Naive B cell (primary cell): ENCODE measurements around the gene HOXD13. TPM values are rescaled to one million over a fixed set of nuclear protein-coding genes. Genes with fewer than 3 reads are reported as not detected.

ENCODE experiments used
- ATAC-seq, 2 donors: fragments of 150-1000 bp; cut with Tn5 transposase; 2 replicates each; pipeline ENCODE4 v1.10.0; 2021; ENCODE audit warnings: low read depth in 2 of 2, mild to moderate bottlenecking in 2 of 2, moderate library complexity in 2 of 2
- DNase-seq: peaks from one replicate; pipeline ENCODE4 v3.0.0; 2022
- H3K27ac Mint-ChIP-seq, 6 donors: one replicate each; pipeline ENCODE4 v1.8.0; 2020 to 2022; ENCODE audit warnings: mild to moderate bottlenecking in 6 of 6, mixed read lengths in 6 of 6, moderate library complexity in 5 of 6, inconsistent platforms in 2 of 6
- H3K27me3 Mint-ChIP-seq, 3 donors: one replicate each; pipeline ENCODE4 v1.8.0; 2021 to 2022; ENCODE audit warnings: mixed read lengths in 3 of 3, mild to moderate bottlenecking in 1 of 3
- H3K36me3 Mint-ChIP-seq, 2 donors: one replicate each; pipeline ENCODE4 v1.8.0; 2020 to 2022; ENCODE audit warnings: mixed read lengths in 2 of 2, inconsistent platforms in 1 of 2, mild to moderate bottlenecking in 1 of 2
- H3K4me1 Mint-ChIP-seq, 3 donors: one replicate each; pipeline ENCODE4 v1.8.0; 2020 to 2022; ENCODE audit warnings: mixed read lengths in 3 of 3, inconsistent platforms in 1 of 3, mild to moderate bottlenecking in 1 of 3, moderate library complexity in 1 of 3
- H3K4me3 Mint-ChIP-seq, 8 donors: one replicate each; pipeline ENCODE4 v1.8.0; 2020 to 2022; ENCODE audit warnings: mild to moderate bottlenecking in 8 of 8, mixed read lengths in 8 of 8, moderate library complexity in 8 of 8, inconsistent platforms in 2 of 8
- H3K9me3 Mint-ChIP-seq, 7 donors: one replicate each; pipeline ENCODE4 v1.8.0; 2020 to 2022; ENCODE audit warnings: mixed read lengths in 7 of 7, mild to moderate bottlenecking in 5 of 7, inconsistent platforms in 2 of 7, moderate library complexity in 1 of 7
- polyA plus RNA-seq, 6 donors: library from polyadenylated mRNA; unstranded; fragments of 300-500 nt; fragmentation: Illumina TruSeq; gene quantifications; one replicate each; pipeline ENCODE4 v1.2.3, GENCODE V29; 2021; ENCODE audit warnings: low read depth in 6 of 6

The HOXD13 gene
- polyA plus RNA-seq, 6 donors from 2014 or later = not detected

DNA sequence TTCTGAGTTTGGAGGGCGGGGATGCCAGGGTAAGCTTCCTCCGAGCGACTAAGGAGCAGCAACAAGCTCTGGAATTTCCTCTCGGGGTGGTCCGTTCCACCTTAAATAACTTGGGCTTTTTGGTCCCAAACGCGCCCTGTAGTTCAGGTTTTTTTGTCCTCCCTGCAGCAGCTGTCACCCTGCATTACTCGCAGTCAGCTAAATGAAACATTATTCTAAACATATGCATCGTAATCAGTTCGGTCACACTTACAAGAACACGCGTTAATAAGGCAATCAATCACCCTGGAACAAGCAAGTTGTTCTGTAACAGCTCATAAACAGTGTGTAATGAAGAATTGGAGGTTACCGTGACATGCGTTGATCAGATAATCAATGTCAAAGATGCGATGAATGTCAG lies 17.0 kb upstream of the HOXD13 start:
- H3K4me1 Mint-ChIP-seq = peaks cover 7 to 11% (median 8%) of the 10 kb centered on the region in 3 donors
- H3K9me3 Mint-ChIP-seq = peaks cover 5 to 36% (median 16%) of the 10 kb centered on the region in 7 donors
- peaks cover 70 to 86% (median 79%) of the 10 kb centered on the region in 3 donors for H3K27me3 Mint-ChIP-seq
- no peak for DNase-seq
- H3K4me3 Mint-ChIP-seq = no peak overlapping the region
- ATAC-seq = no peak
- H3K27ac Mint-ChIP-seq = peak overlapping the region in 1 of 6 donors; percentile 27
- peaks cover 7 to 20% of the 10 kb centered on the region in 2 donors for H3K36me3 Mint-ChIP-seq

DNA sequence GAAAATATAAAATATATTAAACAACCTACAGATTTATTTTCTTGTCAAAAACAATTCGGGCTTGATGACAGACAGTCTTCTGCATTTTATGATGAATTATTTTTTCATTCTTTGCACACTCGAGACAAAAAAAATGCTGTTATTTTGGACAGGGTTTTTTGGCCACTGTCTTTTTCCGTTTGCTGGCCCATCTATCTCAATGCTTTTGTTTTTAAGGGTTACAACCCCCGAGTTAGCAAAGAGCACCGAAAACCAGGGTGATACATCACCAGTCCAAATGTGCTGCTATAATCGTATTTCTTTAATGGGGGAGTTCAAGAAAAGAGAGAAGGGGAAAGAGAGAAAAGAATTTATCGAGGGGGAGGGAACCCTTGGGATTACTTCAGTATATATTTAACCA lies 16.5 kb upstream of the HOXD13 start:
- Mint-ChIP-seq H3K4me3 (peak overlapping the region in 1 of 8 donors; percentile 51), H3K27me3 (peaks cover 67 to 80% (median 76%) of the 10 kb centered on the region in 3 donors), H3K27ac (peak overlapping the region in 1 of 6 donors; percentile 44), H3K9me3 (peaks cover 5 to 37% (median 17%) of the 10 kb centered on the region in 7 donors), H3K36me3 (peaks cover 7 to 20% of the 10 kb centered on the region in 2 donors), H3K4me1 (peaks cover 7 to 12% (median 8%) of the 10 kb centered on the region in 3 donors)
- ATAC-seq = no peak
- no peak for DNase-seq

DNA sequence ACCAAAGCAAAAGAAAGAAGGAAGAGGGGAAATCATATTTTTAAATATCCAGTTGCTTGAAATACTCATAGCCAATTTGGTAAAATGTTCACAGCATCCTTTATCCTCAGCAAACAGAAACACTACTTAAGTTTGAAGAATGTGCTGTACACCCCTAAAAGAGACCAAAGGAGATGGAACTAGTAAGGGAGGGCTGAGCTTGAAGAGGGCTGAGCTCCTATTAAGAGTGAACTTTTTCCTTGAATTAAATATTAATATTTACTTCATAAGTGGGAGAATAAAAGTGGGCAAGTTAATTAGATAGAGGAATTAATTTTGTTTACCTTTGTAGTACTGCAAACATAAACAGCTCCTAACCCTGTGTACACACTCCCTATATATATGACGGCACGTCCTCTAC lies 15.7 kb upstream of the HOXD13 start:
- Mint-ChIP-seq H3K27ac (no peak overlapping the region), H3K9me3 (peaks cover 5 to 44% (median 23%) of the 10 kb centered on the region in 7 donors), H3K36me3 (peaks cover 7 to 20% of the 10 kb centered on the region in 2 donors), H3K27me3 (peaks cover 69 to 78% (median 73%) of the 10 kb centered on the region in 3 donors), H3K4me1 (peaks cover 7 to 13% (median 8%) of the 10 kb centered on the region in 3 donors), H3K4me3 (peak overlapping the region in 1 of 8 donors; percentile 51)
- ATAC-seq (no peak), DNase-seq (no peak)

DNA sequence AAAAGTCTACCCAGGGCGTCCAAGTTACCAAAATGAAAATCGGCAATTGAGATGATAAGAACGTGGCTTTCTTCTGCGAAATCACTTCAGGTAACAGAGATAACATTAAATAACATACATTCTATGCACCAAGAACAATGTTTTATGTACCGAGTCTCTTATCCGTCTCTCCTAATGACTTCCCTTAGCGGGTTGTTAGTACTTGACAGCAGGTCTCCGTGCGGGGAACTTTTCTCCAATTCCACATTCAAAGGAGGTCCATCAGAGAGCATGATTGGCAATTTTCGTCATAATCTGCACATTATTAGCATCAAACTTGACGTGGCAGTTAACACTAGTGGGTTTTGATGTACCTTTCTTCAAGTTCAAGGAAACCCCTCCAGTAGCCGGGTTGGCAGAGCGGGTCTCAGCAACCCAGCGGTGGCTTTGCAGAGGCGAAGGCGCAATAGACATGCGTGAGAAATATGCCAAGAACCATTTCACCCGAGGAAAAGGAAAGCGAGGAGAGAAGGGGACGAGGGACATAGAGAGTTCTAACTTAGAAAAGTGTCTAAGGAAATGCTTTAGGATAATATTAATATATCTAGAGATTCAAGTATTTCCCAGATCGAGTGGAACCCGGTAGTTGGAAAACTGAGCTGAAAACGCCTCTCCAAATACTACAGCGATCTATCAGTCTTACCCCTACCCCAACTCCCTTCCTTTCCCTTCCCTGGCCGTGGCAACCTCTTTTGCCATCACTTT lies 13.8 kb upstream of the HOXD13 start:
- DNase-seq (no peak), ATAC-seq (no peak)
- Mint-ChIP-seq H3K36me3 (peaks cover 9 to 20% of the 10 kb centered on the region in 2 donors), H3K4me3 (peak overlapping the region; percentile 51 to 83 (median 64)), H3K27me3 (peaks cover 63 to 71% (median 66%) of the 10 kb centered on the region in 3 donors), H3K9me3 (peaks cover 5 to 53% (median 26%) of the 10 kb centered on the region in 7 donors), H3K27ac (peak overlapping the region in 4 of 6 donors; percentile 86 to 98 (median 92)), H3K4me1 (peaks cover 7 to 13% (median 8%) of the 10 kb centered on the region in 3 donors)

DNA sequence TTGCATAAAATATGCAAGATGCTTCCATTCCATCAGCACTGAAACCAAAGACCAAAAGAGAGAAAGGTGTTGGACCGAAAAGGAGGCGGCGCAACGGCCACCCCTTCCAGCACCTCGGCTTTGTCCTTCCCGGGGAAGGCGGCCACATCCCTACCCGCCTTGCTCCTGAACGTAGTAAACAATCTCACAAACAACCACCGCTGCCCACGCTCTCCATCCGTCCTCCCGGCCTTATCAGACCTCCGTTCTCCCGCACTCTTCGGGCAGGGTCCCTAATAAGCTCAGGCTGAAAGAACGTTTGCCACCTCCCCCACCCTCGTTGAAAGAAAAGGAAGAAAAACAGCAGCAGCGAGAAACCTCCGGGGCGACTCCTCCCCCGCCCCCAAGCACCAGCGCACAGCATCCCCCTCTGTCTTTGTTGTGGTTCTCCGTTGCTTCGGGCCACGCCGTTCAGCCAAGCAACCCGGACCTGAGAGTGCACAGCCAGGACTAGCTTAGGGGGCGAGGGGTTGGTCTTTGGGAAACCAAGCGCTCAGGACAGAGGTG lies 13.2 kb upstream of the HOXD13 start:
- peaks cover 66 to 72% (median 66%) of the 10 kb centered on the region in 3 donors for H3K27me3 Mint-ChIP-seq
- peak overlapping the region; percentile 59 to 83 (median 69) for H3K4me3 Mint-ChIP-seq
- no peak for DNase-seq
- H3K27ac Mint-ChIP-seq = peak overlapping the region in 5 of 6 donors; percentile 77 to 98 (median 88)
- peaks cover 11 to 20% of the 10 kb centered on the region in 2 donors for H3K36me3 Mint-ChIP-seq
- no peak for ATAC-seq
- peaks cover 5 to 60% (median 30%) of the 10 kb centered on the region in 7 donors for H3K9me3 Mint-ChIP-seq
- H3K4me1 Mint-ChIP-seq = peaks cover 7 to 14% (median 8%) of the 10 kb centered on the region in 3 donors

DNA sequence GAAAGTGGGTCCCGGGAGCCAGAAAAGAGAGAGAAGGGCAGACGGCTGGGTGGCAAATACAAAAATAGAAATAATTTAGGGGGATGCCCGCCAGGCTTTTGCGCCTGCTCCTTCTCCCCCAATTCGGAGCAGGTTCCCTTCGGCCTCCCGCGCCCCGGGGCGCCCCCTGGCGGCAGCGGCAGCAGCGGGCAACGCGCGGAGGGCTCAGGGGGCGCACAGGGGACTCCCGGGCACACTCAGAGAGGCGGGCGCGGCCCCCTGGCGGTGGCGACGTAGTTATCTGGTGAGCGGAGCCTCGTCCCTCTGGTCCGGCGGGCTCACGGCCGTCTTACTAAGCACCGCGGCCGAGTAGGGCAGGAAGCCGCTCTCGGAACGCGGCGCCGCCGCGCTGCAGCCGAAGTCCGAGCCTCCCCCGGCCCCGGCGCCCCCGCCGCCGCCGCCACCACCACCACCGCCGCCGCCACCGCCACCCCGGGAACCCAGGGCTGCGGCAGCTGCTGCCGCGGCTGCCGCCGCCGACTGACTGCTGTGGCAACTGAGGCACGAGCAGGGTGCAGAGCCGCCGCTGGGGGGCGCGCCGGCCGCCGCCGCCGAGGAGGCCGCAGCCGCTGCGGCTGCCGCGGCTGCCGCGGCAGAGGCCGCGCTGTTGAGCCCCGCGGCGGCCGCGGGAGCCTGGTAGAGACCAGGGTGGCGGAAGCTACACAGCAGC lies 12.5 kb upstream of the HOXD13 start:
- ATAC-seq (no peak), DNase-seq (no peak)
- H3K9me3 Mint-ChIP-seq = peaks cover 5 to 63% (median 34%) of the 10 kb centered on the region in 7 donors
- H3K36me3 Mint-ChIP-seq = peaks cover 11 to 20% of the 10 kb centered on the region in 2 donors
- H3K4me3 Mint-ChIP-seq = peak overlapping the region in 6 of 8 donors; percentile 59 to 82 (median 69)
- H3K4me1 Mint-ChIP-seq = peaks cover 7 to 17% (median 8%) of the 10 kb centered on the region in 3 donors
- peak overlapping the region in 4 of 6 donors; percentile 86 to 98 (median 92) for H3K27ac Mint-ChIP-seq
- H3K27me3 Mint-ChIP-seq = peaks cover 65 to 72% (median 66%) of the 10 kb centered on the region in 3 donors

DNA sequence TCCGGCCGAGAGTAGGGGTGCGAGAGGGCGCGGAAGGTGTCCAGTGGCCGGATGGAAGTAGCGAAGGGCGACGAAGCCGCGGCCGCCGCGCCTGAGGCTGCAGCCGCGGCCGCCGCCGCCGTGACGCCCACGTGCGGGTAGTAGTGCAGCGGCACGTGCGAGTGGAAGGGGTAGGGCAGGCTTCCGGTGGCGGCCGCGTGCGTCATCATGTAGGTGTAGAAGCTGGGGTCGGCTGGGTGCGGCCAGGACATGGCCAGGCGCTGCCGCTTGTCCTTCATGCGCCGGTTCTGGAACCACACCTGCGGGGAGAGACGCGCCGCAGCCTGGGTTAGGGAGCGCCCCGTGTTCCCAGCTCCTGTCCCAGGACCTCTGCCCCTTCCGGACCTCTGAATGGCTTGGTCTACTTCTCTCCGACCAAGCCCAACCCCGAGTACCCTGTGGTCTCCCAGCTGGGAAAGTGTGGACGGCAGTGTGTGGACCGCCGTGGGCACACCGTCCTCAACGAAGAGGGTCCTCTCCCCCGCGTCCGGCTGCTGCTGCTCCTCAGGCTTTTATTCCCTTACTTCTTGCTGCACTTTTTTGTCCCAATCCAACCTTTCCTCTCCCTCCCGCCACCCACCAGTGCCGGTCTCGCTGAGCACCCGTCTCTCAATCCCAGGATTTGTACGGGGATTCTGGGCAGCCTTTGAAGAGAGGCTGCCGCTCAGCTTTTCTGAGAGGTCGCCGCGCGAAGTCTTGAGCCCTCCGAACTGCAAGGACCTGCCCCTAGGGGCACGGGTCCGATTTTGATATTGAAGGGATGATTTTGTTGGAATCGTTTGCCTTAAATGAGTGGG lies 11.8 kb upstream of the HOXD13 start:
- DNase-seq = no peak
- Mint-ChIP-seq H3K4me1 (peaks cover 7 to 17% (median 8%) of the 10 kb centered on the region in 3 donors), H3K27ac (peak overlapping the region in 5 of 6 donors; percentile 14 to 96 (median 79)), H3K27me3 (peaks cover 63 to 72% (median 65%) of the 10 kb centered on the region in 3 donors), H3K4me3 (peak overlapping the region in 6 of 8 donors; percentile 26 to 76 (median 62)), H3K36me3 (peaks cover 11 to 16% of the 10 kb centered on the region in 2 donors), H3K9me3 (peaks cover 5 to 58% (median 37%) of the 10 kb centered on the region in 7 donors)
- no peak for ATAC-seq

DNA sequence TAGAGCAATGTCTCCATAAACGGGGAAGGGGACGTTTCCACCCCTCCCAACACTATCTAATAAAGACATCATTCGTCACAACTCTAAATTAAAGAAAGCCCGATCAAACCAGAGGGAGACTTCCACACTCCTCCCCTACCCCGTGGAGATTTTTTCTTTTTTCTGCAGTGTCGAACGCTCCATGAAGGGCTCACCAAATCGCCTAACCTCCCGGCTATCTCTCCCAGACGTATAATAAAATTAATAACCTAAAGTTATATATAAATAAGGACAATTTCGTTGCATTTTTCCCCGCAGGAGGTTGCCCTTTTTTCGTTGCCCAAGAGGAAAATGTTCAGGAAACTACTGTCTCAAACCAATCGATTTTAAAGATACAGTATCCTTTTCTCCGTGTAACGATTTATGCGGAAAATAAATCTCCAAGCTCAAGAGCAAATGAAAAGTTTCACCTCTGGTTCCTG lies 11.1 kb upstream of the HOXD13 start:
- no peak for DNase-seq
- H3K27ac Mint-ChIP-seq = peak overlapping the region in 5 of 6 donors; percentile 14 to 96 (median 83)
- peaks cover 7 to 17% (median 10%) of the 10 kb centered on the region in 3 donors for H3K4me1 Mint-ChIP-seq
- peaks cover 10 to 11% of the 10 kb centered on the region in 2 donors for H3K36me3 Mint-ChIP-seq
- H3K4me3 Mint-ChIP-seq = peak overlapping the region in 5 of 8 donors; percentile 39 to 76 (median 69)
- ATAC-seq = no peak
- peaks cover 5 to 54% (median 39%) of the 10 kb centered on the region in 7 donors for H3K9me3 Mint-ChIP-seq
- peaks cover 61 to 72% (median 62%) of the 10 kb centered on the region in 3 donors for H3K27me3 Mint-ChIP-seq

DNA sequence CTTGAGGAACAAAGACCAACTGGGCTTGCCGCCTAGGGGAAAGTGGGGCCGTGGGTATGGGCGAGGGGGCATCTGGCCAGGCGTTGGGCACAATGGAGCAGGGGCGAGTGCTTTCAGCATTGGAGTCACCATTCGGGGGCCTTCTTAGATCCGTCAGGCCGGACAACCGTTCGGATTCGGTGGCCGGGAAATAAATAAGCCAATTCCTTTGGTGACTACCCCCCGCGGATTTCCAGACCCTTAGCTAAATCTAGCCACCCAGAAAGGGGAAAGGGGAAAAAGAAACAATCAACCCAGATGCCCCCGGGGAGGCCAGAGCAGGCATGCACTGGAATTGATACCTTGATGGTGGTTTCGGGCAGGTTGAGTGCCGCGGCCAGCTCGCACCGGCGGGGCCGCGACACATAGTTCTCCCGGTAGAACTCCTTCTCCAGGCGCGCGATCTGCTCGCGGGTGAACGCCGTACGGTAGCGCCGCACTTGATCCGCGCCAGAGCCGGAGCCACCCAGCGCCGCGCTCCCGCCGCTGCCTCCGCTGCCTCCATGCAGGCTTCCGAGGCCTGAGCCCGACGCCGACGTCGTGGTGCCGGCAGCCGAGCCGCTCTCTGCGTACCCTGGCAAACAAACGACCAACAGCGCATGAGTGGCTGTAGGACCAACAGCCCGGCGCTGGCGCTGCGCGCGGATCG lies 10.5 kb upstream of the HOXD13 start:
- Mint-ChIP-seq H3K27me3 (peaks cover 61 to 73% (median 62%) of the 10 kb centered on the region in 3 donors), H3K4me3 (peak overlapping the region in 6 of 8 donors; percentile 16 to 76 (median 70))

DNA sequence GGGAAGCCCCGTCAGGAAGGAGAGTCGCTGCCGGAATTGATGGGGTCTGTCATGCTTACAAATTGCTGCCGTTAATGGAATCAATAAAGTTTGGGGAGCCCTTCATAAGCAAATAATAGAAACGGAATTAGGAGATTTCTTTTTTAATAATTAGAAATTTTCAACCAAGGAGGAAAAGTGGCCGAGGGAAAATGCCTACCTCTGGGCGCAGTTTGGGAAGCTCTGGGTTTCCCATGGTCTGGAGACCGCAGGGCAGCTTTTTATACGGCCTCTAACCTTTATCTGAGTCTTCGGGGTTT lies 10.0 kb upstream of the HOXD13 start:
- ATAC-seq (no peak), DNase-seq (no peak)
- Mint-ChIP-seq H3K9me3 (peaks cover 5 to 61% (median 40%) of the 10 kb centered on the region in 7 donors), H3K27ac (peak overlapping the region in 4 of 6 donors; percentile 16 to 96 (median 88)), H3K36me3 (peaks cover 11 to 17% of the 10 kb centered on the region in 2 donors), H3K4me1 (peaks cover 7 to 17% (median 14%) of the 10 kb centered on the region in 3 donors), H3K4me3 (peak overlapping the region in 4 of 8 donors; percentile 29 to 75 (median 70)), H3K27me3 (peaks cover 62 to 78% (median 64%) of the 10 kb centered on the region in 3 donors)

More for the DNA sequence above, 10.5 kb upstream of the HOXD13 start:
- Mint-ChIP-seq H3K27ac (peak overlapping the region in 4 of 6 donors; percentile 84 to 96 (median 92)), H3K9me3 (peaks cover 5 to 56% (median 40%) of the 10 kb centered on the region in 7 donors), H3K4me1 (peaks cover 7 to 17% (median 14%) of the 10 kb centered on the region in 3 donors), H3K36me3 (peaks cover 11 to 12% of the 10 kb centered on the region in 2 donors)
- no peak for DNase-seq
- ATAC-seq = no peak

DNA sequence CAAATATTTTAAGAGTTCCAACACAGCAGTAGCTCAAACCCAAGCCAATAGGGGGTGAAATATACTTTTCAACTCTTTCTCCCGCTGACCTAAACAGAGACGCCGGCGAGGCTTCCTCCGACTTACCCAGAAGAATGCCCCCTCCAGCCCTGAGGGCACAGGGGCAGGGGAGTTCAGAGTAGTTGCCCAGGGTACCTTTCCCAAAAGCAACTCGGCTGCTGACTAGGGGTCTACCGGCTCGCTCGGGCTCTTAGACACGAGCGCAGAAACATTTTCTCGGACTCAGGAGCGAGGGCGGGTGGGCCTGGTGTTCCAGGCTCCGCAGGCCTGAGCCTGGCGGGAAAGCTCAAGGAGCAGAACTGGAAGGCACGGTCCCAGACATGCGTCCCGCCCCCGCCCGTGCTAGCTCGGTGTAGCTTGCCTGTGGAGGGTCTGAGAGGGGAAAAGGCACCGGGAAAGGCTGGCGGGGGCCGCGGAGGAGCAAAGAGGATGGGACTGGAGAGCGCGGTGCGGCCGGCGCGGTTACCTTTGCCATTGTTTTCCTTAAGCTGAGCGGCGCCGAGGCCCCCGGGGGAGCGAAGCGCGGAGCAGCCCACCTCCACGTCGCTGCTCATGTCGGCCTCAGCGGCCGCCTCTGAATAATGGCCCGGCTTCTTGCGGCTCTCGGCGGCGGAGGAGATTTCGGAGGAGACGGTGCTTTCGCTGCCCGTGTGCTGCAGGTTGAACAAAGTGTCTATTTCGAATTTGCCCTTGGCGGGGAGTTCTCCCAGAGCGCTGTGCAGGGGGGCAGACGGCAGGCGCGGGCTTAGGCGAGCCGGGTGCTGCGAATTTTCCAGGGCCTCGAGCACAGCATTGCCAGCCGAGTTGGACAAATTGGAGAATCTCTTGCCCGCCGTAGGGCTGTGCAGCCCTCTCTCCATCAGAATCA lies 9.4 kb upstream of the HOXD13 start:
- H3K4me1 Mint-ChIP-seq = peaks cover 7 to 20% (median 16%) of the 10 kb centered on the region in 3 donors
- H3K4me3 Mint-ChIP-seq = peak overlapping the region in 5 of 8 donors; percentile 44 to 75 (median 67)
- H3K36me3 Mint-ChIP-seq = peaks cover 11 to 17% of the 10 kb centered on the region in 2 donors
- H3K27me3 Mint-ChIP-seq = peaks cover 65 to 83% (median 65%) of the 10 kb centered on the region in 3 donors
- H3K27ac Mint-ChIP-seq = peak overlapping the region in 4 of 6 donors; percentile 16 to 96 (median 88)
- DNase-seq = no peak
- peaks cover 5 to 61% (median 40%) of the 10 kb centered on the region in 7 donors for H3K9me3 Mint-ChIP-seq
- no peak for ATAC-seq
